ENCODE measurements around the gene BMP4. TPM values are rescaled to one million over a fixed set of nuclear protein-coding genes. Genes with fewer than 3 reads are reported as not detected.

Gene BMP4
- total and polyA plus RNA-seq, 2 of the 13 experiments (the other 11 are each of a cell fraction or from before 2014, with no cell fraction given), result 56.4 to 169 TPM

GRCh38 chr14:54001189-54001878, 44.7 kb upstream of the BMP4 start (continued):
- TF ChIP-seq, protein P1, sequence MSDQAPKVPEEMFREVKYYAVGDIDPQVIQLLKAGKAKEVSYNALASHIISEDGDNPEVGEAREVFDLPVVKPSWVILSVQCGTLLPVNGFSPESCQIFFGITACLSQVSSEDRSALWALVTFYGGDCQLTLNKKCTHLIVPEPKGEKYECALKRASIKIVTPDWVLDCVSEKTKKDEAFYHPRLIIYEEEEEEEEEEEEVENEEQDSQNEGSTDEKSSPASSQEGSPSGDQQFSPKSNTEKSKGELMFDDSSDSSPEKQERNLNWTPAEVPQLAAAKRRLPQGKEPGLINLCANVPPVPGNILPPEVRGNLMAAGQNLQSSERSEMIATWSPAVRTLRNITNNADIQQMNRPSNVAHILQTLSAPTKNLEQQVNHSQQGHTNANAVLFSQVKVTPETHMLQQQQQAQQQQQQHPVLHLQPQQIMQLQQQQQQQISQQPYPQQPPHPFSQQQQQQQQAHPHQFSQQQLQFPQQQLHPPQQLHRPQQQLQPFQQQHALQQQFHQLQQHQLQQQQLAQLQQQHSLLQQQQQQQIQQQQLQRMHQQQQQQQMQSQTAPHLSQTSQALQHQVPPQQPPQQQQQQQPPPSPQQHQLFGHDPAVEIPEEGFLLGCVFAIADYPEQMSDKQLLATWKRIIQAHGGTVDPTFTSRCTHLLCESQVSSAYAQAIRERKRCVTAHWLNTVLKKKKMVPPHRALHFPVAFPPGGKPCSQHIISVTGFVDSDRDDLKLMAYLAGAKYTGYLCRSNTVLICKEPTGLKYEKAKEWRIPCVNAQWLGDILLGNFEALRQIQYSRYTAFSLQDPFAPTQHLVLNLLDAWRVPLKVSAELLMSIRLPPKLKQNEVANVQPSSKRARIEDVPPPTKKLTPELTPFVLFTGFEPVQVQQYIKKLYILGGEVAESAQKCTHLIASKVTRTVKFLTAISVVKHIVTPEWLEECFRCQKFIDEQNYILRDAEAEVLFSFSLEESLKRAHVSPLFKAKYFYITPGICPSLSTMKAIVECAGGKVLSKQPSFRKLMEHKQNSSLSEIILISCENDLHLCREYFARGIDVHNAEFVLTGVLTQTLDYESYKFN (CRISPR knock-in tag; conservative IDR thresholded peaks at IDR 0.05), result peak; percentile 55; the same call in 1 of the 2 replicates
- TF ChIP-seq ZNF256 (CRISPR knock-in tag; conservative IDR thresholded peaks at IDR 0.05) (no peak), ZNF251 (CRISPR knock-in tag; IDR thresholded peaks at IDR 0.05) (no peak), SMAD3 (CRISPR knock-in tag; IDR thresholded peaks at IDR 0.05) (no peak), MIXL1 (CRISPR knock-in tag; IDR thresholded peaks at IDR 0.05) (no peak), ZNF280D (CRISPR knock-in tag; IDR thresholded peaks at IDR 0.05) (0 out of 2 replicates have a peak, but pooled peaks have one; percentile 28), XRCC5 (optimal IDR thresholded peaks at IDR 0.05; ENCODE audit: low read length) (no peak), ZNF350 (CRISPR knock-in tag; IDR thresholded peaks at IDR 0.05; ENCODE audit: borderline replicate concordance, low read depth) (no peak), CREM (IDR thresholded peaks at IDR 0.05) (peak; percentile 21; the same call in 1 of the 2 replicates), CREM (CRISPR knock-in tag; IDR thresholded peaks at IDR 0.05) (no peak), ZNF563 (CRISPR knock-in tag; IDR thresholded peaks at IDR 0.05) (no peak), ZBTB38 (CRISPR knock-in tag; IDR thresholded peaks at IDR 0.05) (no peak), ZC3H4 (CRISPR knock-in tag; IDR thresholded peaks at IDR 0.05; ENCODE audit: borderline replicate concordance) (no peak), ZC3H13 (CRISPR knock-in tag; IDR thresholded peaks at IDR 0.05) (no peak), ZNF83 (CRISPR knock-in tag; IDR thresholded peaks at IDR 0.05; ENCODE audit: borderline replicate concordance) (no peak), SMAD1 (CRISPR knock-in tag; IDR thresholded peaks at IDR 0.05; ENCODE audit: borderline replicate concordance, low read depth) (no peak)
- TF ChIP-seq, protein P2, sequence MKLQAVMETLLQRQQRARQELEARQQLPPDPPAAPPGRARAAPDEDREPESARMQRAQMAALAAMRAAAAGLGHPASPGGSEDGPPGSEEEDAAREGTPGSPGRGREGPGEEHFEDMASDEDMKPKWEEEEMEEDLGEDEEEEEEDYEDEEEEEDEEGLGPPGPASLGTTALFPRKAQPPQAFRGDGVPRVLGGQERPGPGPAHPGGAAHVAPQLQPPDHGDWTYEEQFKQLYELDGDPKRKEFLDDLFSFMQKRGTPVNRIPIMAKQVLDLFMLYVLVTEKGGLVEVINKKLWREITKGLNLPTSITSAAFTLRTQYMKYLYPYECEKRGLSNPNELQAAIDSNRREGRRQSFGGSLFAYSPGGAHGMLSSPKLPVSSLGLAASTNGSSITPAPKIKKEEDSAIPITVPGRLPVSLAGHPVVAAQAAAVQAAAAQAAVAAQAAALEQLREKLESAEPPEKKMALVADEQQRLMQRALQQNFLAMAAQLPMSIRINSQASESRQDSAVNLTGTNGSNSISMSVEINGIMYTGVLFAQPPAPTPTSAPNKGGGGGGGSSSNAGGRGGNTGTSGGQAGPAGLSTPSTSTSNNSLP (IDR thresholded peaks at IDR 0.05; ENCODE audit: low read depth, low read length), result 0 out of 2 replicates have a peak, but pooled peaks have one; percentile 14

Measured in HepG2 (cell line).